ENCODE results near the gene MEGF11.

MEGF11 gene

DNA sequence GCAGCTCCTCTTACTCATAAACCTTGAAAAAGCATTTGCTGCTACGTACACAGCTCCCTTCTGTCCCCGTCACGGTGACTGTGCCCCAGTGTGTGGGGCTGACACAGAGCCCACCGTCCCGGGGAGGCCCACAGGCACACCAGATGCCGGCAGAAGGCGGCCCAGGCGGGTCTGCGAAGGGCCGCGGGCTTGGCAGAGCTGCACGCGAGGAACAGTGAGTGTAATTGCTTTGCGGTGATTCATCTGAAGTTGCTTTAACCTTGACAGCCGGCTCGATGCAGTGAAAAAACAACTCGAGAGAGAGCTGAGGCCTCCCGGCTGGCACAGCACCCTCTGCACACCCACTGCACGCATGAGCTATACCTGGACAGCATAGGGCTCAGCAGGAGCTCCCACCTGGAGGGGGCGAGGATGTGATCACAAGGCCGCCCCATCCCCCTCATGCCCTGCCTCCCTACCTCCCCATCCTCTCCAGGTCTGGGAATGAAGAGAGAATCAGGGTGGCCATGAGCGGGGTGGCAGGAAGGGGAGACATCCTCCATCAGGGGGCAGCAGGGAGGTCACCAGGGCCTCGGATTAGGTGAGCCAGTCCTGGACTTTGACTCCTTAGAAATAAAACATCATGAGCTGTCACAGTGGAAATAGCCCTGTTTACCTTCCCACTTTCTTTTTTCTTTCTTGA lies 172.7 kb downstream of the MEGF11 start:
- DNase-seq (ENCODE audit: extremely low spot score), result no peak
- ChIA-PET POLR2A (interaction anchor here (1.3 kb wide), 1 partner anchor 214 kb away, joined by 3 read pairs; no protein-coding TSS in a partner anchor), CTCF (interaction anchor here (1.4 to 1.5 kb wide), 2 partner anchors 10 to 58 kb away, joined by 3 read pairs; no protein-coding TSS in a partner anchor)
- TF ChIP-seq FOXA1 (IDR thresholded peaks at IDR 0.05) (no peak), FOXM1 (IDR thresholded peaks at IDR 0.05; ENCODE audit: borderline replicate concordance) (no peak), ARNT (IDR thresholded peaks at IDR 0.05) (no peak), CTBP1 (IDR thresholded peaks at IDR 0.05; ENCODE audit: borderline replicate concordance) (no peak), BHLHE40 (IDR thresholded peaks at IDR 0.05; ENCODE audit: borderline replicate concordance) (no peak), SP1 (IDR thresholded peaks at IDR 0.05) (no peak), NFRKB (IDR thresholded peaks at IDR 0.05) (no peak), ELF4 (IDR thresholded peaks at IDR 0.05) (no peak), LEF1 (IDR thresholded peaks at IDR 0.05; ENCODE audit: borderline replicate concordance) (no peak), TARDBP (IDR thresholded peaks at IDR 0.05) (no peak), L3MBTL2 (conservative IDR thresholded peaks at IDR 0.05) (no peak)
- TF ChIP-seq, protein P1, sequence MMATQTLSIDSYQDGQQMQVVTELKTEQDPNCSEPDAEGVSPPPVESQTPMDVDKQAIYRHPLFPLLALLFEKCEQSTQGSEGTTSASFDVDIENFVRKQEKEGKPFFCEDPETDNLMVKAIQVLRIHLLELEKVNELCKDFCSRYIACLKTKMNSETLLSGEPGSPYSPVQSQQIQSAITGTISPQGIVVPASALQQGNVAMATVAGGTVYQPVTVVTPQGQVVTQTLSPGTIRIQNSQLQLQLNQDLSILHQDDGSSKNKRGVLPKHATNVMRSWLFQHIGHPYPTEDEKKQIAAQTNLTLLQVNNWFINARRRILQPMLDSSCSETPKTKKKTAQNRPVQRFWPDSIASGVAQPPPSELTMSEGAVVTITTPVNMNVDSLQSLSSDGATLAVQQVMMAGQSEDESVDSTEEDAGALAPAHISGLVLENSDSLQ (IDR thresholded peaks at IDR 0.05), result no peak

- DNase-seq (ENCODE audit: extremely low spot score), result no peak
- ChIA-PET CTCF (no interaction called here), POLR2A (no interaction called here)
- no peak for TF ChIP-seq SUZ12 (IDR thresholded peaks at IDR 0.05)
- no peak for TF ChIP-seq ELF4 (IDR thresholded peaks at IDR 0.05)
- TF ChIP-seq ARNT (IDR thresholded peaks at IDR 0.05), result no peak
- TF ChIP-seq ZNF384 (IDR thresholded peaks at IDR 0.05), result no peak
- TF ChIP-seq, protein P1 (IDR thresholded peaks at IDR 0.05), result no peak
- TF ChIP-seq BHLHE40 (IDR thresholded peaks at IDR 0.05; ENCODE audit: borderline replicate concordance), result no peak
These were observed 174.6 kb downstream of the MEGF11 start for GRCh38 chr15:66078929-66079275.

GRCh38 chr15:66078196-66078928 lies 175.2 kb downstream of the MEGF11 start:
- no peak for TF ChIP-seq FOXK2 (IDR thresholded peaks at IDR 0.05)
- no peak for TF ChIP-seq FOXA1 (IDR thresholded peaks at IDR 0.05)
- TF ChIP-seq L3MBTL2 (conservative IDR thresholded peaks at IDR 0.05), result no peak
- no peak for TF ChIP-seq HDGF (IDR thresholded peaks at IDR 0.05; ENCODE audit: borderline replicate concordance)
- TF ChIP-seq NFRKB (IDR thresholded peaks at IDR 0.05), result no peak
- TF ChIP-seq ELF4 (IDR thresholded peaks at IDR 0.05), result no peak
- TF ChIP-seq, protein P1 (IDR thresholded peaks at IDR 0.05), result no peak
- no peak for TF ChIP-seq FOXM1 (IDR thresholded peaks at IDR 0.05; ENCODE audit: borderline replicate concordance)
- no peak for TF ChIP-seq LEF1 (IDR thresholded peaks at IDR 0.05; ENCODE audit: borderline replicate concordance)
- TF ChIP-seq SUZ12 (IDR thresholded peaks at IDR 0.05), result no peak
- TF ChIP-seq ZNF384 (IDR thresholded peaks at IDR 0.05), result no peak
- TF ChIP-seq ARNT (IDR thresholded peaks at IDR 0.05), result no peak
- no peak for TF ChIP-seq BHLHE40 (IDR thresholded peaks at IDR 0.05; ENCODE audit: borderline replicate concordance)
- ChIA-PET POLR2A (no interaction called here), CTCF (no interaction called here)
- no peak for DNase-seq (ENCODE audit: extremely low spot score)

DNA sequence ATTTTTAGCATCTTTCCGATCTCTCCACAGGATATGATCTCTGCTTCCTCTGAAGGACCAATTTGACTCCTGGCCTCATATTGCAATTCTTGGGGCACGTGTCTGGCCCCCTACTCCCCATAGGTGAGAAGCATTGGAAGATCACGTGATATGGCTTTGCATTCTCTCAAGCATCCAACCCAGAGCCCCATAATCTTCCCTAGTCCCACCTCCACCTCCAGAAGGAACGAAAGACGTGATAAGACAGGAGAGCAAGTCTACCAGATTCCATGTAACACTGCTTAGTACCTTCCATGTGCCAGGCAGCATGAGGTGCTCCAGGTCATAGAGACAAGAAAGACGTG lies 176.3 kb downstream of the MEGF11 start:
- CTCF ChIA-PET, result no interaction called here
- TF ChIP-seq ZNF384 (IDR thresholded peaks at IDR 0.05) (no peak), FOXM1 (IDR thresholded peaks at IDR 0.05; ENCODE audit: borderline replicate concordance) (no peak), BHLHE40 (IDR thresholded peaks at IDR 0.05; ENCODE audit: borderline replicate concordance) (no peak), SUZ12 (IDR thresholded peaks at IDR 0.05) (no peak), NFRKB (IDR thresholded peaks at IDR 0.05) (no peak), ELF4 (IDR thresholded peaks at IDR 0.05) (no peak), HDGF (IDR thresholded peaks at IDR 0.05; ENCODE audit: borderline replicate concordance) (no peak), SP1 (IDR thresholded peaks at IDR 0.05) (no peak), CTBP1 (IDR thresholded peaks at IDR 0.05; ENCODE audit: borderline replicate concordance) (no peak), FOXA1 (IDR thresholded peaks at IDR 0.05) (no peak), ARNT (IDR thresholded peaks at IDR 0.05) (no peak), FOXK2 (IDR thresholded peaks at IDR 0.05) (no peak), L3MBTL2 (conservative IDR thresholded peaks at IDR 0.05) (no peak), TARDBP (IDR thresholded peaks at IDR 0.05) (no peak), LEF1 (IDR thresholded peaks at IDR 0.05; ENCODE audit: borderline replicate concordance) (no peak)
- TF ChIP-seq, protein P1 (IDR thresholded peaks at IDR 0.05), result no peak
- POLR2A ChIA-PET, result no interaction called here
- no peak for DNase-seq (ENCODE audit: extremely low spot score)

DNA sequence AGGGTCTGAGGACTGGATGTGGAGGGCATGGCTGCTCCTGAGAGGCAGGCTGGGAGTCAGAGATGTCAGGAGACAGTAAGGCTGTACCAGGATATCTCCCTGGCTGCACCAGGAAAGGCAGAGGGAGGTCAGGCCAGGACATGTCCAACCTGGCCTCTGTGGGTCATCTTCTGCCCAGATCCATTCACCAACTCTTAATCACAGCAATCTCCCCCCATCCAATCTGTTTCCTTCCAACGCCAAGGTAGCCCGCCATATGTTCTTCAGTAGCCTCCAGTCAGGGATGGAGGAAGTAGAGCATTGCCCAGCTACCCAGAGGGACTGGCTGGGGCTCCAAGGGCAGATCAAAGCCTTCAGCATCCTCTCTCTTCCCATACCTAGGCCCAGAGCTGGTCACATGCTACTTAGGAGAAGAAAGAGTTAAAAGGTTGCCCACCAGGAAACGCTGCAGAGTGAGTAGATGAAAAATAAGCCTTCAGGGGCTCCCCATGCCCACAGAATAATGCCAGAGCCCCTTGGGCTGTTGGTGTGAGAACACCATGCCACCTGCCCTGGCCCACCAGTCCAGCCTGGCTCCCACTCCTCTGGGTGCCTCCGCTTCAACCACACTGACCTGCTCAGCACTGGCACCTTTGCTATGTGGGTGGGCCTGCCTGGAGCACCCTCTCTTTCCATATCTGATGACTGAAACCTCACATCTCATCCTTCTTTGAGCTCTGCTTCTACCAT lies 176.8 kb downstream of the MEGF11 start:
- no peak for DNase-seq (ENCODE audit: extremely low spot score)
- CTCF ChIA-PET, result no interaction called here
- POLR2A ChIA-PET, result no interaction called here
- TF ChIP-seq TARDBP (IDR thresholded peaks at IDR 0.05) (no peak), FOXK2 (IDR thresholded peaks at IDR 0.05) (no peak), FOXA1 (IDR thresholded peaks at IDR 0.05) (no peak), HDGF (IDR thresholded peaks at IDR 0.05; ENCODE audit: borderline replicate concordance) (no peak), ELF4 (IDR thresholded peaks at IDR 0.05) (no peak), LEF1 (IDR thresholded peaks at IDR 0.05; ENCODE audit: borderline replicate concordance) (no peak), NFRKB (IDR thresholded peaks at IDR 0.05) (no peak), BHLHE40 (IDR thresholded peaks at IDR 0.05; ENCODE audit: borderline replicate concordance) (no peak), FOXM1 (IDR thresholded peaks at IDR 0.05; ENCODE audit: borderline replicate concordance) (no peak), ZNF384 (IDR thresholded peaks at IDR 0.05) (no peak), SP1 (IDR thresholded peaks at IDR 0.05) (no peak), CTBP1 (IDR thresholded peaks at IDR 0.05; ENCODE audit: borderline replicate concordance) (no peak), SUZ12 (IDR thresholded peaks at IDR 0.05) (no peak)
